PFSK-1 (cell line): ENCODE data around the gene ANKRD18A.

ENCODE experiments used
- POLR2AphosphoS5 ChIP-seq: IDR thresholded peaks from 2 replicates; pipeline ENCODE4 v1.6.1; 2012; ENCODE audit warnings: low read depth, mild to moderate bottlenecking, control low read depth, low read length, moderate library complexity
- REST ChIP-seq, 2 experiments: IDR thresholded peaks; 2 replicates each; pipeline versions ENCODE4 v1.6.1 to v1.8.0; 2011 to 2012; ENCODE audit warnings: low read depth in 2 of 2, low read length in 2 of 2, control low read depth in 1 of 2, inconsistent platforms in 1 of 2, mild to moderate bottlenecking in 1 of 2, moderate library complexity in 1 of 2; ENCODE audit not compliant: insufficient read depth in 1 of 2
- SIN3A ChIP-seq: IDR thresholded peaks from 2 replicates; pipeline ENCODE4 v1.6.1; 2012; ENCODE audit warnings: mild to moderate bottlenecking, low read length, moderate library complexity, borderline replicate concordance; ENCODE audit not compliant: insufficient read depth
- TAF1 ChIP-seq: IDR thresholded peaks from 2 replicates; pipeline ENCODE4 v1.6.1; 2012; ENCODE audit warnings: low read length, control low read depth, borderline replicate concordance; ENCODE audit not compliant: insufficient read depth

- TF ChIP-seq POLR2AphosphoS5 (no peak), REST (IDR thresholded peaks at IDR 0.05; ENCODE audit: insufficient read depth in 1 of 2, low read depth in 2 of 2, low read length in 2 of 2) (no peak), TAF1 (no peak), SIN3A (no peak)
Measured at GRCh38 chr9:38529317-38529716, 91.1 kb downstream of the ANKRD18A start.
